ENCODE measurements around the gene DLX5.

DNA sequence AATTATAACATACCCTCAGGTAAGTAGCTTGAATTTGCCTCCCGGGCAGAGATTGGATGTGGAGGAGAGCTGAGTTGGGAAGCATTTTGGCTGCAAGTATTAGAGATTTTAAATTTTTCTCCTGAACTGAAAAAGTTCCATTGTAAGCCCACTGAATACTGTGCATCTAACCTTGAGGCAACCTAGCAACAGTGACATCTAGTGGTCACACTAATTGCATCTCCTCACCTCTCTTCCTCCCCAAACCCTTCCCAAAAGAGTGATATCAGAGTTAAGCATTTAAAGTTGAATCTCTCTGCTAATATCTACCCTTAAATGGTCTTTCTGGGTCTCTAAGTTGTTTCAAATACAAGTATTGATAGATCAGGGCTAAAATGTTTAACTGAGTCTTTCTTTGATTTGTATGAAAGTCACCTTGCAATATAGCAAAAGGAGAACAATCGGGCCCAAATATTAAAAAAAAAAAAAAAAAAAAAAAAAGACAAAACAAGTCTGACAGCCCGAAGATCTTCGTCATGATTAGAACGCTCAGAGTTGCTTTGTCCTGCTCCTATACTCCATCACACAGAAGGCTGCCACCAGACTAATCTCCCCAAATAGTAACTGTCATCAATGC lies 40.4 kb upstream of the DLX5 start:
- TF ChIP-seq SMC3 (IDR thresholded peaks at IDR 0.05; ENCODE audit: low read depth, low read length) (peak; percentile 49; the same call in 1 of the 2 replicates), POLR2A (IDR thresholded peaks at IDR 0.05; ENCODE audit: low read depth, low read length) (no peak), RAD21 (IDR thresholded peaks at IDR 0.05; ENCODE audit: low read length) (peak; percentile 44), RFX5 (IDR thresholded peaks at IDR 0.05; ENCODE audit: low read depth, low read length) (no peak), BHLHE40 (IDR thresholded peaks at IDR 0.05; ENCODE audit: low read depth, low read length) (no peak), CHD1 (IDR thresholded peaks at IDR 0.05; ENCODE audit: low read depth, low read length) (no peak), MXI1 (IDR thresholded peaks at IDR 0.05; ENCODE audit: borderline replicate concordance, low read depth, low read length) (no peak), CEBPB (IDR thresholded peaks at IDR 0.05; ENCODE audit: low read depth, low read length) (no peak), RCOR1 (IDR thresholded peaks at IDR 0.05; ENCODE audit: insufficient replicate concordance, low read length) (no peak), MAFK (IDR thresholded peaks at IDR 0.05; ENCODE audit: low read depth, low read length) (no peak), NFE2L2 (IDR thresholded peaks at IDR 0.05; ENCODE audit: low read depth, low read length) (no peak), MAZ (IDR thresholded peaks at IDR 0.05; ENCODE audit: borderline replicate concordance, low read depth, low read length) (no peak)
- TF ChIP-seq, protein P1, sequence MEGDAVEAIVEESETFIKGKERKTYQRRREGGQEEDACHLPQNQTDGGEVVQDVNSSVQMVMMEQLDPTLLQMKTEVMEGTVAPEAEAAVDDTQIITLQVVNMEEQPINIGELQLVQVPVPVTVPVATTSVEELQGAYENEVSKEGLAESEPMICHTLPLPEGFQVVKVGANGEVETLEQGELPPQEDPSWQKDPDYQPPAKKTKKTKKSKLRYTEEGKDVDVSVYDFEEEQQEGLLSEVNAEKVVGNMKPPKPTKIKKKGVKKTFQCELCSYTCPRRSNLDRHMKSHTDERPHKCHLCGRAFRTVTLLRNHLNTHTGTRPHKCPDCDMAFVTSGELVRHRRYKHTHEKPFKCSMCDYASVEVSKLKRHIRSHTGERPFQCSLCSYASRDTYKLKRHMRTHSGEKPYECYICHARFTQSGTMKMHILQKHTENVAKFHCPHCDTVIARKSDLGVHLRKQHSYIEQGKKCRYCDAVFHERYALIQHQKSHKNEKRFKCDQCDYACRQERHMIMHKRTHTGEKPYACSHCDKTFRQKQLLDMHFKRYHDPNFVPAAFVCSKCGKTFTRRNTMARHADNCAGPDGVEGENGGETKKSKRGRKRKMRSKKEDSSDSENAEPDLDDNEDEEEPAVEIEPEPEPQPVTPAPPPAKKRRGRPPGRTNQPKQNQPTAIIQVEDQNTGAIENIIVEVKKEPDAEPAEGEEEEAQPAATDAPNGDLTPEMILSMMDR (conservative IDR thresholded peaks at IDR 0.05; ENCODE audit: low read depth, low read length): peak; percentile 59
- TF ChIP-seq, protein P2, sequence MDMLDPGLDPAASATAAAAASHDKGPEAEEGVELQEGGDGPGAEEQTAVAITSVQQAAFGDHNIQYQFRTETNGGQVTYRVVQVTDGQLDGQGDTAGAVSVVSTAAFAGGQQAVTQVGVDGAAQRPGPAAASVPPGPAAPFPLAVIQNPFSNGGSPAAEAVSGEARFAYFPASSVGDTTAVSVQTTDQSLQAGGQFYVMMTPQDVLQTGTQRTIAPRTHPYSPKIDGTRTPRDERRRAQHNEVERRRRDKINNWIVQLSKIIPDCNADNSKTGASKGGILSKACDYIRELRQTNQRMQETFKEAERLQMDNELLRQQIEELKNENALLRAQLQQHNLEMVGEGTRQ (IDR thresholded peaks at IDR 0.05; ENCODE audit: low read depth, low read length): no peak

Measured in IMR-90 (cell line).